ENCODE measurements around the gene CLHC1.

DNA sequence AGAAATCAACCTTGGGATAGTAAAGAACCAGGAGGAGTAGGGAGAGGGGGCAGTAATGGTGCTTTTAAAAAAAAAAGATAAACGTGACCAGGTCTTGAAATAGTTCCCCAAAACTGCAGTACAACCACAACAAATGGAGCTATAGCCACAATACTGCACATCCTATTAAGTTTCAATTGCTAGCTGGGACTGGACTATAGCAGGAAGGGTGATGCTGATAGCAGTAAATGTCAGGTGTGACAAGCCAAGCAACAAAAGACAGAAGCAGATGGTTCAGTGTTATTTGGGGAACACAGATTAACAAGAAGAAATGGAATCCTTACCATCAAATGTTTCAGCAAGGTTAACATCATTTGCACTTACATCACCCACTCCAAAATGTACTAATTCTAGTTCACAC lies 10.5 kb upstream of the CLHC1 start:
- TF ChIP-seq YY1 (IDR thresholded peaks at IDR 0.05; ENCODE audit: insufficient read depth, insufficient read length) (no peak), ZNF274 (IDR thresholded peaks at IDR 0.05; ENCODE audit: low read depth, low read length) (no peak)

Measured in NT2/D1 (cell line).